SIG-M5 treated with dmso at 0.1 percent for 504 hours (cell line): ENCODE measurements around the gene DEDD.

ENCODE experiments used
- DNase-seq: peaks from one replicate; lab custom pipeline; 2025; ENCODE audit not compliant: unreplicated experiment; lab: John Stamatoyannopoulos, UW

Gene DEDD

GRCh38 chr1:161132410-161133219, at the start of gene DEDD:
DEDD (minus strand) TSS chr1:161132667; CDS start chr1:161124462, 8,205 bp downstream.
- peak; percentile 100 for DNase-seq

GRCh38 chr1:161182214-161182613, 49.7 kb upstream of the DEDD start:
- peak; percentile 87 for DNase-seq

GRCh38 chr1:161180639-161181038, 48.2 kb upstream of the DEDD start:
- peak; percentile 44 for DNase-seq

GRCh38 chr1:161179698-161180097, 47.2 kb upstream of the DEDD start:
- no peak for DNase-seq

GRCh38 chr1:161177936-161178244, 45.4 kb upstream of the DEDD start:
- DNase-seq: no peak

GRCh38 chr1:161177112-161177935, 44.9 kb upstream of the DEDD start, which contains the start of gene B4GALT3:
B4GALT3 (minus strand) TSS chr1:161177507; CDS start chr1:161176060, 1,447 bp downstream.
- peak; percentile 77 for DNase-seq

- DNase-seq: no peak
Observed at GRCh38 chr1:161176468-161177111, 44.1 kb upstream of the DEDD start.

GRCh38 chr1:161175771-161176453, 43.4 kb upstream of the DEDD start:
- no peak for DNase-seq

- DNase-seq: no peak
Observed at GRCh38 chr1:161174911-161175310, 42.4 kb upstream of the DEDD start.

GRCh38 chr1:161173711-161174110, 41.2 kb upstream of the DEDD start:
- DNase-seq: no peak

- no peak for DNase-seq
Observed at GRCh38 chr1:161172776-161173376, 40.4 kb upstream of the DEDD start.

GRCh38 chr1:161172349-161172748, 39.9 kb upstream of the DEDD start:
- no peak for DNase-seq

- DNase-seq: no peak
Observed at GRCh38 chr1:161171696-161172095, 39.2 kb upstream of the DEDD start.

- no peak for DNase-seq
Observed at GRCh38 chr1:161171191-161171590, 38.7 kb upstream of the DEDD start.

- no peak for DNase-seq
Observed at GRCh38 chr1:161168906-161169305, 36.4 kb upstream of the DEDD start.

- DNase-seq: no peak
Observed at GRCh38 chr1:161166669-161167548, 34.4 kb upstream of the DEDD start.

GRCh38 chr1:161165742-161166668, 33.5 kb upstream of the DEDD start, which contains the start of gene PPOX:
PPOX (plus strand) TSS chr1:161166426; CDS start chr1:161166848, 422 bp downstream.
- peak; percentile 99 for DNase-seq

GRCh38 chr1:161164901-161165610, 32.6 kb upstream of the DEDD start:
- no peak for DNase-seq
